KBM-7 (cell line): Measurements from ENCODE around the gene FNBP1L.

Experiments used
- DNase-seq: peaks from one replicate; pipeline ENCODE4 v3.0.0-alpha.2; 2015
- in situ Hi-C: fragments of 300-500 bp; cut with MboI; formaldehyde crosslinking; loops from 2 replicates; pipeline ENCODE4 v1.14.3; 2020; ENCODE audit warnings: low sequenced_read_pairs, low pct_unique_long_range_greater_than_20kb, mixed read lengths

The FNBP1L gene

GRCh38 chr1:93447481-93448291, at the start of gene FNBP1L:
TSS of gene FNBP1L (plus strand) at chr1:93448118. CDS start at chr1:93448282, 164 bp downstream.
- DNase-seq, result peak; percentile 64
- in situ Hi-C loops, result loop anchor here (25.0 kb wide), 2 partner anchors 165 to 390 kb away; no protein-coding TSS in a partner anchor

DNA sequence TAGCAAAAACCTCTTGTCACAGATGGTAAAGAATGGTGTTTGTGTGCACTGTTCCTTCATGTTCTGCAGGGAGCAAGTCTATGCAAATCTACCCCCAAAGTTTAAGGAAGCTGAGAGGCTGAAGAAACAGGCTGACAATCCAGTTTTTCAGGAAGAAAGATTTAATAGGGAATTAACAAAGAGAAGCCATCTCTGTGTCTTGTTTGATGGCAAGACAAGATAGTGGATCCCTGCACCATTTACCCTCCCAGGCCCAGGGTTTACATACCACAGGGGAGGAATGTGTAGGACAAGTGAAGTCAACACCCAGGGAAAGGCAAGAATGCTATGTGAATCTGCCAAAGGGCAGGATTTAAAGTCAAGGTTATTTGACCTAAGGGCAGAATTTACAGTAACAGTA, 48.1 kb upstream of the FNBP1L start:
- no peak for DNase-seq
- in situ Hi-C loops, result no loop called here

GRCh38 chr1:93408203-93408602, 39.7 kb upstream of the FNBP1L start:
- in situ Hi-C loops, result no loop called here
- no peak for DNase-seq

GRCh38 chr1:93411000-93411399, 36.9 kb upstream of the FNBP1L start:
- in situ Hi-C loops, result no loop called here
- DNase-seq, result no peak

DNA sequence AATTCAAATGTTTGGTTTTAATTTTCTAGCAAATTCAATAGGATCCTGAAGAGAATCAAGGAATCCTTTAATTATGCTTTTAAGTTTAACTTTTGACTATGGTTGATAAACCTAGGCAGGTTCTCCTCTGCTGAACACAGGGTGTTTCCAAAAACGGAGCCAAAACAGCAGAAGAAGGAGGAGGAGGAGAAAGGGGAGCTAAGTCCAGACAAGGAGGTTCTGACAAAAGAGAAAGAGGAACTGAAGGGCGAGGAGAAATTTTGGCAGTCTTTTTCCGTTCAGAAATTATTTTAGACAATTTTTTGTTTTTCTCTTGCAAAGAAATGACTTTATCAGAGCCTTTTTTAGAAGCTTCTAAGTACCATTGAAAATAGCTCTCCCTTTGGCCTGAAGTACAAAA, 33.2 kb upstream of the FNBP1L start:
- in situ Hi-C loops, result no loop called here
- DNase-seq, result peak; percentile 45

DNA sequence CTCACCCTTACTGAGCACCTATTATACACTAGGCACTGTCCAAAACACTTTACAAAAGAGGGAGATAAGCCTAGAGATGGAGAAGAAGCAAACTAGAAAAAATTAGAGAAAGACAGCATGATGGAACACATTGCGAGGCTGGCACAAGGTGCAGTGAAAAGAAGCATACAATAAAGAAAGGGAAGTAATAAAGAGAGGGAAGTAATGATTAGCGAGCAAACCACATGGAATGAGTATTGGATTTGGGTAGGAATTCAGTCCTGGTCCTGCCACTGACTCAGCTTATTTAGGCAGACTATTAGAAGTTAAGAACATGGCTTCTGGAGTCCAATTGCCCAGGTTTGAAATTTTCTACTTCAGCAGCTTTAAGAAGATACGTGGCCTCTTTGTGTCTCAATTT, 32.6 kb upstream of the FNBP1L start:
- DNase-seq, result peak; percentile 28
- in situ Hi-C loops, result no loop called here

DNA sequence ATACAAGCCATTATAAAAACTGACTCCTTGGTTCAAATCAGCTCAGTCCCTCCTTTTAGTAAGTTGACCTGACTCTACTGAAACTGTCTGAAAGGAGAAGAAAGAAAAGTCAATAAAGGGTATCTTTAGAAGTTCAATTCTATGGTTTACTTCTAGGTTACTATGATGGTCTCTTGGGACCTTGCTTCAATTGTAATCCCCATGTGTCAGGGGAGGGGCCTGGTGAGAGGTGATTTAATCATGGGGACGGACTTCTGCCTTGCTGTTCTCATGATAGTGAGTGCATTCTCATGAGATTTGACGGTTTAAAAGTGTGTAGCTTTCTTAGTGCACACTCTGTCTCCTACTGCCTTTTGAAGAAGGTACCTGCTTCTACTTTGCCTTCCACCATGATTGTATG, 31.7 kb upstream of the FNBP1L start:
- no peak for DNase-seq
- in situ Hi-C loops, result no loop called here

DNA sequence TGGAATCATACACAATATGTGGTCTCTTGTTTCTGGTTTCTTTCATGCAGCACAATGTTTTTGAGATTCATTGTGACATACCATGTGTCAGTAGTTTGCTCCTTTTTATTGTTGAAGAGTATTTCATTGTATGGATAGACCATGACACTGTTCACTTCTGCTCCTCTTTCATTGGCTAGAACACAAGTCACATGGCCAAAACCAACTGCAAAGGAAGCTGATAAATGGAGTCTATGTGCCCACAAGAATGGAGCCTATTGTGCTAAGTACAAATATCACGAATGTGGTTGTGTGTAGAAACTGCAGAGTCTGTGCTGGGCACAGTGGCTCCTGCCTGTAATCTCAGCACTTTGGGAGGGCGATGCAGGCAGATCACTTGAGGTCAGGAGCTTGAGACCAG, 28.6 kb upstream of the FNBP1L start:
- in situ Hi-C loops, result no loop called here
- DNase-seq, result no peak

- no peak for DNase-seq
- in situ Hi-C loops, result no loop called here
Measured at GRCh38 chr1:93420400-93420799, 27.5 kb upstream of the FNBP1L start.

GRCh38 chr1:93426181-93426580, 21.7 kb upstream of the FNBP1L start:
- DNase-seq, result no peak
- in situ Hi-C loops, result loop anchor here (25.0 kb wide), 2 partner anchors 186 to 411 kb away; no protein-coding TSS in a partner anchor

DNA sequence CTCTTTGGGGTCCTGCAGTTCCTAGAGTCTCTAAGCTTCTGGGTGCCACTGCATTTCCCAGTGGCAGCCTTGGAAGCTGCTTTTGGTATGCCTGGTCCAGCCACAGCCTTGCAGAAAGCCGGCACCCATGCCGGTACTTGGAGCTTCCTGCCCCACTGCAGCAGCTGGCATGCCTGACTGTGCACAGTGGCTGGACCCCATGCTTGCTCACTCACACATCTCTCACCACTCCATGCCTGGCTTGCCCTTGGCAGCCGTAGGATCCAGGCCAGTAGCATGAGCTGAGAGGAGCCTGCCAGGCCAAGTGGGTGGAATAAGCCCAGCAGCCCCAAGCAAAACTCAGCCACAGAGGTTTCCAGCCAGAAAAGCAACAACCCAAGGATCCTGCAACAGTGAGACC, 20.3 kb upstream of the FNBP1L start:
- DNase-seq, result no peak
- in situ Hi-C loops, result loop anchor here (25.0 kb wide), 2 partner anchors 185 to 410 kb away; no protein-coding TSS in a partner anchor

- DNase-seq, result no peak
- in situ Hi-C loops, result loop anchor here (25.0 kb wide), 2 partner anchors 179 to 404 kb away; no protein-coding TSS in a partner anchor
Measured at GRCh38 chr1:93433407-93433961, 14.4 kb upstream of the FNBP1L start.

GRCh38 chr1:93434088-93434487, 13.8 kb upstream of the FNBP1L start:
- in situ Hi-C loops, result loop anchor here (25.0 kb wide), 2 partner anchors 178 to 403 kb away; no protein-coding TSS in a partner anchor
- no peak for DNase-seq

GRCh38 chr1:93434987-93435386, 12.9 kb upstream of the FNBP1L start:
- in situ Hi-C loops, result loop anchor here (25.0 kb wide), 2 partner anchors 177 to 402 kb away; no protein-coding TSS in a partner anchor
- no peak for DNase-seq

DNA sequence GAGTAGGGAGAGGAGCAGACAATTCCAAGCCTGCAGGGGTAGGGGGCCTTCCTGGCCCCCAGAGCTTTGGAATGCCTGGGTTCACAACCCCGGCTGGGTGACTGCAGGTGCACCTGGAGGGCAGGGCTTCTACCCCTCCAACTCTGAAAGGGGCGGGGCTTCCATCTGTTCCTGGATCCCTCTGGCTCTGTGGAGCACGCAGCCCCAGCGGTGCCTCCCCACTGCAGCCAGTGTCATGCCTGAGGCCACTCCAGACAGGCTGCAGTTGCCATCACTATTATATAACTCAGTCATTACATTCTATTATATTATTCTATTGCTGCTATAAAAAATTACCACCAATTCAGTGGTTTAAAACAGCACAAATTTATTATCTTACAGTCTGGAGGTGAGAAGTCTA, 12.5 kb upstream of the FNBP1L start:
- in situ Hi-C loops, result loop anchor here (25.0 kb wide), 2 partner anchors 177 to 402 kb away; no protein-coding TSS in a partner anchor
- no peak for DNase-seq

DNA sequence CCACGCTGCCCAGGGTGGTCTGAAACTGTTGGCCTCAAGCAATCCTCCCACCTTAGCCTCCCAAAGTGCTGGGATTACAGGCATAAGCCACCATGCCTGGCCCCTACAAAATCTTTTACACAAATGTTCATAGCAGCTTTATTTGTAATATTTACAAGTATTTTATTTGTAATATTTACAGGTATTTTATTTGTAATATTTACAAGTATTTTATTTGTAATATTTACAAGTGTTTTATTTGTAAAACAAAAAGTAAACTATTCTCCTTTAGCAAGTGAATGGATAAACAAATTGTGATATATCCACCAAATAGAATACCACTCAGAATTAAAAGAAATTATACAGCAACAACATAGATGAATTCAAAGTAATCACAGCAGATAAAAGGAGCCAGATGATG, 11.4 kb upstream of the FNBP1L start:
- in situ Hi-C loops, result loop anchor here (25.0 kb wide), 2 partner anchors 176 to 401 kb away; no protein-coding TSS in a partner anchor
- DNase-seq, result no peak

GRCh38 chr1:93437976-93438605, 9.8 kb upstream of the FNBP1L start:
- peak; percentile 71 for DNase-seq
- in situ Hi-C loops, result loop anchor here (25.0 kb wide), 2 partner anchors 174 to 399 kb away; no protein-coding TSS in a partner anchor

DNA sequence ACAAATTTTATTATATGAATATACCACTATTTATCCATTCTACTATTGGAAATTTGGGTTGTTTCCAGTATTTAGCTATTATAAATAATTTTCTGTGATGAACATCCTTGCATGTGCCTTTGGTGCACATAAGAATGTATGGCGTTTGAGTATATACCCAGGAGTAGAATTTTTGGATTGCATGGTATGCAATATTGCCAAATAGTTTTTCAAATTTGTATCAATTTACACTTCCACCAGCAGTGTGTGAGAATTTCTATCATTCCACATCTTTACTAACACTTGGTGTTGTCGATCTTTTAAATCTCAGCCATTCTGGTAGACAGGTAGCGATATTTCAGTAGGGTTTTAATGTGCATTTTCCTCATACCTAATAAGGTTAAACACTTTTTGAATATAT, 9.2 kb upstream of the FNBP1L start:
- DNase-seq, result no peak
- in situ Hi-C loops, result loop anchor here (25.0 kb wide), 2 partner anchors 174 to 399 kb away; no protein-coding TSS in a partner anchor

GRCh38 chr1:93440272-93440671, 7.6 kb upstream of the FNBP1L start:
- no peak for DNase-seq
- in situ Hi-C loops, result loop anchor here (25.0 kb wide), 2 partner anchors 172 to 397 kb away; no protein-coding TSS in a partner anchor
